LHCN-M2 (cell line): ENCODE data around the gene IKBKG. TPM values are rescaled to one million over a fixed set of nuclear protein-coding genes. Genes with fewer than 3 reads are reported as not detected.
"Not testable (repeated sequence)": the region's sequence is repeated elsewhere in the genome, so short reads cannot be mapped to it uniquely, and the experiment has no call there.

Source experiments
- DNase-seq: peaks from one replicate; pipeline ENCODE4 v3.0.0-alpha.2; 2012; ENCODE audit warnings: low read depth
- total RNA-seq: library from RNA; depleted of rRNA; stranded (reverse); fragments of >200 nt; gene quantifications from 2 replicates; pipeline ENCODE4 v1.2.3, GENCODE V29; 2014; rRNA removed

The IKBKG gene
- total RNA-seq, 1 experiment from 2014 or later, result 22.4 TPM

- DNase-seq, result no peak
These were observed 55.5 kb downstream of the IKBKG start for GRCh38 chrX:154602766-154603437.

GRCh38 chrX:154603438-154604430 is 56.3 kb downstream of the IKBKG start:
- peak; percentile 90 for DNase-seq

GRCh38 chrX:154605566-154605965 is 58.1 kb downstream of the IKBKG start:
- no peak for DNase-seq

GRCh38 chrX:154607370-154607769 is 60.0 kb downstream of the IKBKG start:
- no peak for DNase-seq

GRCh38 chrX:154607976-154608375 is 60.6 kb downstream of the IKBKG start:
- not testable (repeated sequence) for DNase-seq

GRCh38 chrX:154608823-154609222 is 61.4 kb downstream of the IKBKG start:
- DNase-seq, result not testable (repeated sequence)

- not testable (repeated sequence) for DNase-seq
These were observed 63.7 kb downstream of the IKBKG start for GRCh38 chrX:154611146-154611545.

GRCh38 chrX:154613586-154613985 is 66.2 kb downstream of the IKBKG start:
- not testable (repeated sequence) for DNase-seq

Other genes starting within 250 kb of the IKBKG start
- gene FLNA, start 173.0 kb upstream of the IKBKG start, total RNA-seq, result 1,374 and 1,654 TPM in 2 replicates
- 67.0 and 77.3 TPM in 2 replicates for gene EMD, start 168.3 kb upstream of the IKBKG start, total RNA-seq
- gene RPL10, start 149.2 kb upstream of the IKBKG start, total RNA-seq, result 2,668 and 4,535 TPM in 2 replicates
- 96.6 and 104 TPM in 2 replicates for gene DNASE1L1, start 138.4 kb upstream of the IKBKG start, total RNA-seq
- 28.2 and 159 TPM in 2 replicates for gene TAFAZZIN, start 136.1 kb upstream of the IKBKG start, total RNA-seq
- 48.9 and 50.6 TPM in 2 replicates for gene ATP6AP1, start 118.9 kb upstream of the IKBKG start, total RNA-seq
- 190 and 218 TPM in 2 replicates for gene GDI1, start 110.5 kb upstream of the IKBKG start, total RNA-seq
- 68.0 and 95.9 TPM in 2 replicates for gene FAM50A, start 103.5 kb upstream of the IKBKG start, total RNA-seq
- 7.5 and 9.6 TPM in 2 replicates for gene PLXNA3, start 89.3 kb upstream of the IKBKG start, total RNA-seq
- gene LAGE3, start 68.3 kb upstream of the IKBKG start, total RNA-seq, result 66.8 and 70.1 TPM in 2 replicates
- gene UBL4A, start 61.0 kb upstream of the IKBKG start, total RNA-seq, result 43.6 and 48.3 TPM in 2 replicates
- gene SLC10A3, start 57.0 kb upstream of the IKBKG start, total RNA-seq, result 48.8 and 57.7 TPM in 2 replicates
- 46.5 and 47.4 TPM in 2 replicates for gene FAM3A, start 31.4 kb upstream of the IKBKG start, total RNA-seq
- gene G6PD, start 774 bp upstream of the IKBKG start, total RNA-seq, result 56.9 and 60.1 TPM in 2 replicates
- not detected in 2 replicates for gene CTAG1A, start 37.5 kb downstream of the IKBKG start, total RNA-seq
- gene CTAG1B, start 71.7 kb downstream of the IKBKG start, total RNA-seq, result not detected in 2 replicates
- not detected in 2 replicates for gene CTAG2, start 106.0 kb downstream of the IKBKG start, total RNA-seq
- gene GAB3, start 203.5 kb downstream of the IKBKG start, total RNA-seq, result 2.4 and 12.5 TPM in 2 replicates
- 40.5 and 46.2 TPM in 2 replicates for gene DKC1, start 215.2 kb downstream of the IKBKG start, total RNA-seq